Activated T-cell treated with anti-CD3 and anti-CD28 coated beads, Interleukin-2, amount 50 U/mL, for 1 hour (primary cell): Measurements from ENCODE around the gene DIDO1.
"Not testable (repeated sequence)": the region's sequence is repeated elsewhere in the genome, so short reads cannot be mapped to it uniquely, and the experiment has no call there.

Experiments used
- DNase-seq: peaks from one replicate; pipeline ENCODE4 v3.0.0-alpha.2; 2020

The DIDO1 gene

DNA sequence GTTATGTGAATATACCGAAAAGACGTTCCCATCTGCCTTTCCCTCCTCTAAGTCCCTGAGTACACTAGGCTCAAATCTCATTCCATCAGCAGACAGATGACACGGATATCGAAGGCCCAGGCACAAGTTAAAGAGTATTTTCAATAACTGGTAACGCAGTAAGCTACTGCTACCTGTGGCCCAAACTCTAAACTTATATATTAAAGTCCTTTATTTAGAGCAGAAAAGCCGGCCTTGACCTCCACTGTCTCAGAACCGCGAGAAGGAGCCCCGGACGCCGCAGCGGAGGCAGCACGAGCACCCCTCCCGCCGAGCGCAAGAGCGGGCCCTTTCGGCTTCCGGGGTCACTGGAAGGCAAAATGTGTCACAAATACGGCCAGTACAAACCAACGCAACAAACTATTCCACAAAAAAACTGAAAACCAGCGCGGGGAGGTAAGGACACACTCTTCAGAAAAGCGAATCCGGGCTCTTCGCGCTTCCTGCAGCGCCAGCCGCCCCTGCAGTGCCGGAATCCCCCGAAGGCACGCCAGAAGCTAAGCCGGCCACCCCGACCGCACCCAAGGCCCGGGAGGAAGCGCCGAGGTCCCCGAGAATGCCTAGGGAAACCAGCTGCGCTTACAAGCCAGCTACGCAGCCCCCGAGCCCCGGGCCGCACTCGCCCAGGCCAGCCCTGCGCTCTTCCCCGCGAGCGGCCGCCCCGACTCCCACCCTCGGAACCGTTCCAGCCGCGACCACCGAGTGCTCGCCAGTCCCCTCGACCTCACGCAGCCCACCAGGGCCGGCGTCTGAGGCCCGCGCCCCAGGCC is 681 bp downstream of the DIDO1 start:
- peak; percentile 57 for DNase-seq

DNA sequence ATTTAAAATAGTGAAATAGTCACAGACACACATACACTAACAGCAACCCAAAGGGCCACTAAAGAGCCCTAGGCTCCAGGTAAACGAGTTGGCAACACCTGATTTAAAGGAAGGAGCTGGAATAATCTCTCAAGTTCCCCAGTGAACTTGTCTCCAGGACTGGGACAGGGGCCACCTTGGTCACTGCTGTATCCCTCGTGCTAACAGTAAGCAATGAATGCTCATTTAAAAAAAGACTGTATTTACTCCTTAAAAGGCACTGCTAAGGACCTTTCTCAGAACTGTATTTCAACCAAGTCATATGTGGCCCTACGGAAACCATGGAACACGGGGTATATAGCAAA is 1.3 kb downstream of the DIDO1 start:
- DNase-seq, result no peak

DNA sequence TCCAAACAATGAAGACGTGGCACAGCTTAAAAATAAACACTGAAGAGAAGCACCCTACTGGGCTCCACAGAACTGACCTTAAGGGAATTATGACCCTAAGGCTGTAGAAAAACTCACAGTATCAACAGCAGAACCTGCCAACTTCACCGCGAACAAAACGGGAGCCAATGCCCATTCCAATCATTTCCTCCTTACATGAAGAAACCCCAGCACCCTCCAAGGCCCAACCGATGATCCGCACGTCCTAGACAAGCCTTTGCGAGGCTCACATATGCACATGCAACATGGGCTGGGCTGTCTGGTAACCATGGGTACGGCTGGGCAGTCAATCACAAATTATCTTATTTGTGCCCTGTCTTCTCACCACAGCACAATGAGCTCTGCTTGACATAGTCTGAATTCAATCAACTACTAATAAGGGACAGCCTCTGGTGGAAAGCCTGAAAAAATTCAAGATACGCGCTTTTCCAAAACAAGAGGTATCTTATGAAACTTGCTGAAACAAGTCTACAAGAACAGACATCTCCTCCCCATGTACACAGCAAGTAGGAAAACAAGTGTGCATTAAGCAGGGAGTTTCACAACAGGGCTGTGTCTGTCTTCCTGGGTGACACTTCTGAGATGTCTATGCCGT is 1.7 kb downstream of the DIDO1 start:
- peak; percentile 39 for DNase-seq

DNA sequence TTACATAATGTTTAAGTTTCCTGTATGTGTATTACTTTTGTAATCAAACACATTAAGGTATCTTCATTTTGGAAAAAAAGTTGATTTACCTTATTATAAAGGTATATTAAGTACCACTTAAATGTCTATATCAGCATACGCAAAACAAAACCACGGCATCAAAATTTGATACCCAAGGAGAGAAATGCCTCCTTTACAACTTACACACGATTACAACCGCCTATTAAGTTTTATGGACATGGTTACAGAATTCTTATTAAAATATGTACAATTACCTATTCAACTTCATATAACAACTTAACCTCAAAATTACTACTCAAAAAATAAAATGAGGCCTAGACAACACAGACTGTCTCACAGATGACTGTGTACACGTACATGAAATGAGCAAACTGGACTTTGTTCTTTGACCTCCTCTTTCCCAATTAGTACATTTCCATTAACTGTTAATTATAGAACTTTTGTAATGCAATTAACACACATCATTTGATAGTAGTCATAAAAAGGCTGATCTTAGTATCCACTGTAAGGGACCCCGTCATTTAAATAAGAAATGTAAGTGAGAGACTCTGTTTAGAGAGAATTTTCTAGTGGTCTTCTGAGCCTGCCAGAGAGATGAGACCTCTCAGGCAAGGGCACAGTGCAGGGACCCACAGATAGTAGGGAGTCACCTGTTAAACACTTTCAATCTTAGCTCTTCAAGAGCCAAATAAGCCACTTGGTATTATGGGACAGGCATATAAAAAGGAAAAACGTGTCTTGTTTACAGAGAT is 2.5 kb downstream of the DIDO1 start:
- no peak for DNase-seq

DNA sequence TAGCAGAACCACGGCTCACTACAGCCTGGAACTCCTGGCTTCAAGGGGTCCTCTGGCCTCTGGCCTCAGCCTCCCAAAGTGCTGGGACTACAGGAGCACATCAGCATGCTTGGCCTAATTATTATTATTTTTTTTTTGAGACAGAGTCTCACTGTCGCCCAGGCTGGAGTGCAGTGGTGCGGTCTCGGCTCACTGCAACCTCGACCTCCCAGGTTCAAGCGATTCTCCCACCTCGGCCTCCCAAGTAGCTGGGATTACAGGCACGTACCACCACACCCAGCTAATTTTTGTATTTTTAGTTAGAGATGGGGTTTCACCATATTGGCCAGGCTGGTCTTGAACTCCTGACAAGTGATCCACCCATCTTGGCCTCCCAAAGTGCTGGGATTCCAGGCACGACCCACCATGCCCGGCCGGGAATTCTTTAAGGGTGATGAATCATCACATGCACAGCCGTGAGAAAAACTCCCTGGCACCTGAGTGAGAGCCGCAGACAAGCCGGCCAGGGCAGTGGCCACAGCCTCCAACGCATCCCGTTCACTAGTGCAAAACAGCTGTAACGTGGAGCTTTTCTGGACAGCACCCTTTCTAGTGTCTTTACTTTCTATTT is 3.1 kb downstream of the DIDO1 start:
- not testable (repeated sequence) for DNase-seq

DNA sequence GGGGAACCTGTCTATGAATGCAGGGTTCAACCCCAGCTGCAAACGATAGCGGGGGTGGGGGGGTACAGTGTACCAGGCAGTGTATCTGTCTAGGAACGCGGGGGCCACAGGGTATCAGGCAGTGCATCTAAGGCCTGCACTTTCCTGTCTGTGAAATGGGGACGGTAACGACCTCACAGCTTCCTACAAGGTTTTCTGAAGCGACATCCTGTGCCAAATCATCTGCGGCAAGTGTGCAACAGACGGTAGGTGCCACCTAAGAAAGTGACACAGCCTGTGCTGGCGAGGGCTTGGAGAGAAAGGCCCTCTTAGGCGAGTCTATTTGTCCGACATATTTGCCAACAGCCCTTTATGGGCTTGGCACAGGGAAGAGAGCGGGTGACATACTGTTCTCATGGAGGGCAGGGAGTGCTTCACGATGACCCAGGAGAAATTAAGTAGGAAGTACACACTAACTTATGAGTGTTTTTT is 3.8 kb downstream of the DIDO1 start:
- peak; percentile 48 for DNase-seq

DNA sequence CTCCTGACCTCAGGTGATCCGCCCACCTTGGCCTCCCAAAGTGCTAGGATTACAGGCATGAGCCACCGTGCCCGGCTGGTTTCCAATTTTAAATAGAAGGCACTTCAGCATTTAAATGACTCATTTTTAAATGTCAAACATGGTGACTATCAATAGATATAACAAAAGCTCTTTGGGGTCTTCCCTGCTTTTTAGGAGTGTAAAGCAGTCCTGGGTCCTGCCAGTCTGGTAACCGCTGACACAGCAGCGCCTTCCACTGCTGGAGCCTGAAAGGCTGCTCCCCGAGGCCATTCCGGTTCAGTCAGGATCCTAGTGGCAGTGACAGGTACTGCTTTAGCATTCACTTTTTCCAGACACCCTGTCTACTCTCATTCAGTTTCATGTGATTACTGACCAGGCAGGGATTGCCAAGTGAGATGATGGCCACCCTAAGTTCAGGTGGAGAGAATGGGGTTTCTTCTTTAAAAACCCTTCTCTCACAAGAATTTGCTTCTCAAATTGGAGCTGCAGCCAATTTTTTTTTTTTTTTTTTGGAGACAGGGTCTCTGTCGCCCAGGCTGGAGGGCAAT is 5.1 kb downstream of the DIDO1 start:
- DNase-seq, result peak; percentile 66

DNA sequence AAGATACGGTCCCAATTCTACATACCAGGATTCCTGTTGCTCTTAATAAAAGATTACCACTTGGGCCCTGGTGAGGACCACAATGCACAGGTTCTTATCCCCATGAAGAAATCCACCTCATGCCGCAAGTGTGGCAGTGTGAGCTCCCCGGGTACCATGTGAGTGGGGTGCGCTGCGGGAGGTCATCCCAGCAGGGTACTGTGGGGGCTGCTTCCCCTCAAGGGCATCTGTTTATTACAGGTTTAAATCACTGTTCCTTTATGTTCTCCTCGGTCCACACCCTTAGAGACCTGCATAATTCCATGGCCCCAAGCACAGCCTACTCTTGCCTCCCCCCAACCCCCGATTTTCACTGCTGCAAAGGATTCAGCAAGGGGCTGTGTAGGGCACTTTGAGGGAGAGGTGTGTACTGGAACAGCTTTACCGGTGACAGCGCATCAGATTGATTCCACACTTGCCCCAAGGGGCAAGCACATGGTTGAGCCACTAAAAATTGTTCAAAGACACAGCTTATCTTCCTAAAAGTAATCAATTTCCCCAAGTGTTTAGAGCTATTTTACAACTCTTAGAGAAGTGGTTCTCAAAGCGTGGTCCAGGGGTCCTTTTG is 6.2 kb downstream of the DIDO1 start:
- DNase-seq, result no peak

DNA sequence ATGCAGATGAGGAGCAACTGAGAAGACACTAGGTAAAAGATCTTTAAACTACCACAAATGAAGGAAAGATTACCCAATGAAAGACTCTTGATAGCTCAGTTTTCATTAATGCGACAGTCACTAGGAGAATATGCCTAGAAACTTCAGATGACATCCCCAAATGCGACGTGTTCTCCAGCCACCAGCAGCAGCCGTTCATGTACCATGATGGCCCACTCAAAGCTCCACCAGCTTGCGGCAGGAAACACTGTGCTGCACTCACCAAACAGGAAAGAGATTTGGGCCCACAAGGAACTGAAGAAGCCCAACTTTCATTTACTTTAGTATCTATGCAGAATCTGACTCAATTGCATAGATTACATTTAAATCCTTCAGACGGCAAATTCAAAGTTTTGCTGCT is 7.5 kb downstream of the DIDO1 start:
- DNase-seq, result peak; percentile 53

DNA sequence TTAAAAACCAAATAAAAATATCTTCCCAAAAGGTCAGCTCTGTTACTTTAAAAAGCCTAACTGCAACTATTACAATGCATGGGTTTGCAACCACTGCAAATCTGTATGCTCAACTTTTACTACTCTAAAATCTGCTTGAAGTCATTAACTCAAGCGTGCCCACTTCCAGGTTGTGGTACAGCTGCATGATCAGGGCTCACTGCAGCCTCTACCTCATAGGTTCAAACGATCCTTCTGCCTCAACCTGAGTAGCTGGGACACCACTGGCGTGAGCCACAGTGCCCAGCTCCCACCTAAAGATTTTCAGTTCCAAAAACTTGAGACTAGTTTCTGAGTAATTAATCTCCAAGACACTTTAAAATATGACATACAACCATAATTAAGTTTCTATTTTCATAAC is 8.2 kb downstream of the DIDO1 start:
- peak; percentile 41 for DNase-seq

DNA sequence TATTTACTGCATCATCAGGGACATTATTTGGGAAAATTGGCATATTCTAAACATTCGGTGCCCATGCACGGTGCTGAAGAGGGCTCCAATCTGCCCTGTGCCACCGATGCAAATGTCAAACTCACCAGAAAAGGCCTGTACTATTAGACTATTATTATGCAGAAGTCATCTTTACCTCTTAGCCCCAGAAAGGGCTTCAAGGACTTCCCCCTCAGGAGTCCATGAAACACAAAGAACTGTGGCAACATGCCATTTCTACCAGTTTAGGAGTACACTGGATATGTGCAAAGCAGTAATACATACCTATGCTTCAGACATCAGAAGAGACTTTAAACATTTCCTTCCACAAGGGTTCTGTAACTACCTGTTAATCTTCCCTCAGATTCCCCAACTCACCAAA is 8.6 kb downstream of the DIDO1 start:
- no peak for DNase-seq

DNA sequence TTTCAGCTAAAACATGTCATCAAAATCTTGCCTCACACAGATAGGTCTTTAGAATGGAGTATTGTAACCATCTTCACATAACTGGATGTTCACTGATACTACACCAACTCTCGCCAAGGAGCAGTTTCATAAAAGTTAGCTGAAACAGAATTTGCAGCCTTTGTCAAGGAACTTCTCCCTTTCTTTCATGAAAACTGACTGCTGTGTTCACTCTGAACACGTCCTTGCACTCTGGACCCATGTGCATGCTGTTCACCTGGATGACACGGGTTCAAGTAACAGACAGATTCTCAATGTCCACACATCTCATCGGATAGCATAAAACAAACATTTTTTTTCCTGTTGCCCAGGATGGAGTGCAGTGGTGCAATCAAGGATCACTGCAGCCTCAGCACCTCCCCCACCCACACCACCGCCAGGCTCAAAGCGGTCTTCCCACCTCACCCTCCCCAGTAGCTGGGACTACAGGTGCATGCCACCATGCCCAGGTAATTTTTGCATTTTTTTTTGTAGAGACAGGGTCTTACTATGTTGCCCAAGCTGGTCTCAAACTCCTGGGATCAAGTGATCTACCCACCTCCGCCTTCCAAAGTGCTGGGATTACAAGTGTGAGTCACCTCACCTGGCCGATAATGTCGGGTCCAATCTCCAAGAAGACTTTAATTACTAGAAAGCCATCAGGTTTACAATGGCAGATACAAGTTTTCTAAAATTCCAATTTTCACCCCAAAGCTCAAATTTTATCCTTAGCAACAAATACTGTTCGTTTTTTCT is 9.4 kb downstream of the DIDO1 start:
- no peak for DNase-seq

DNA sequence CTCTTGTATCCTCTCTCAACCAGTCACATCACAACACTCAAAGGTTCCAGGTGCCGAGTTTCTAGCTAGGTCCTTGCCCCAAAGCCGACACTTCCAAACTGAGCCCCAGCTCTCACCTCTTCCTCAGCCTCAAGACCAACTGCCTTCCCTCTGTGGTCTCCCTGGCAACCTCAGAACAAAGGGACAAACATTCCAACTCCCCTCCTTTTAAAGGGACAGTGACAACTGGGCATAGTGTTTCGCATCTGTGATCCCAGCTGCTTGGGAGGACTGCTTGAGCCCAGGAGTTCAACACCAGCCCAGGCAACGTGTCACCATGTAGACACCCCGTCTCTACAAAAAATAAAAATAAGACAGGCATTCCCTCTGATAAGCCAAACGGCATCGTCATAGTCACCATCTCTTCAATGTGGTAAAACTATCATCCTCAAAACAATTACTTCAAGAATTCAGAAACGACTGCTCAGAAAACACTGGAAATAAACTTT is 11.3 kb downstream of the DIDO1 start:
- DNase-seq, result no peak

DNA sequence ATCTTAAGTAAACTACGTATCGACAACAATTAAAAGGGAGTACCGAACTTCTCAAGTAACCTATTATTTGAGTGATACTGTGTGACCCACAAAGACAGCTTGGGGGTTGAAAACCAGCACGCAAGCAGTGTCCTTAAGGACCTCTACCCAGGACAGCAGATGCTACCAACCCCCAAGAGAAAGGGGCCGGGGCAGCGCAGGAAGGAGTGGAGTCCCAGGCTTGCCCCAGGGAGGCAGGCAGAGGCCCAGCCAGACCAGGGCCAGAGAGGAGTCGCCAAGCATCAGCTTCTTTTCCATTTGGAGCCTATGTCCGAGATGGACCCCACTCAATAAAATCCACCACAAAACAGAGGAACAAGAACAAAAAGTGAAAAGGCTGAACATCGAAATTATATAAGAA is 11.9 kb downstream of the DIDO1 start:
- DNase-seq, result no peak

DNA sequence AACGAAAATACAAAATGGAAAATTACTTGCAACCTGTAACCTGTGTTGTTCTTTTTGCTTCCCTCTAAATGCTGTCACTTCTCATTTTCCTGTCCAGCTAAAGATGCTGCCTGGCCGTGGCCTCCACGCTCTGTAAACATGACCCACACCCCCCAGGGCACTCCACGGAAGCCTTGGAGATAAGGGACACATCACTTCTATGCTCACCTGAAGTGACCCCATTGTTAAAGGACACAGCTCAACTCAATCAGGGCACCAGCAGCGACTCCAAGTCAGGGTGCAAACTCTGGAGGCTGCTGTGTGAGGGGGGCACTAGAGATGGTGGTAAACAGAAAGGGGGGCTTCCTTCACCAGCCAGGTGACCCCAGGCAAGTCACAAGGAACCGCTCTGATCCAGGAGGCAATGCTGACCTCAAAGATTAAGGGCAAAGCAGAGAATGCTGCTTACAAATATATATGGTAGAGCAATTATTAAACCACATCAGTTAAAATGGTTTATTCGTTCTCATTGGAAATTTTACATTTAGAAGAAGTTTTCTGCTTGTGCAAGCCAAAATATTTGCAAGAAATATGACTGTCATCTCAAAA is 13.2 kb downstream of the DIDO1 start:
- DNase-seq, result no peak

DNA sequence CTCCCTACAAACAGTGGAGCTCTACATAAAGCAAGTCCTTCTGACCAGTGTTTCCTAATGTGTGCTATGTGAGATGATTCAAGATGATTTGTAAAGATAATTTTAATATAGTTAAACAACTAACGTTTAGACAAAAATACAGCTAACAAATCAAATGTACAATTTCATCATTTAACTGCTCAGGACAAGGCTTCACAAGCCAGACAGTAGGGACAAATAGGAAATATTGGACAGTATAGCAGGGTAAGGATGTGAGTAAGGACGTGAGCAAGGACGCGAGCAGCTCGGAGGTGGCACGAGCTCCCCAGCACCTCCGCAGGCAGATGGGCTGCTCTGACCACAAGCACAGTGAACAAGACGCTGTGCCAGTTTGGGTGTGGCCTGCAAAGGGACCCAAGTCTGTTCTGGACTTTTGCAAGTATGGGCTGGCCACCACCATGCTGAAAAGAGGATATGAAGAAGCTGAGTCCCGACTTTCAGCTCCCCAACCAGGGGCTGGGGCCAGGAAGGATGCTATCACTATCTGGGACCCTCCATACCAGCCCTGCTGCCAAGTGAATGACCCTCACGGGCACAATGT is 14.5 kb downstream of the DIDO1 start:
- DNase-seq, result no peak

DNA sequence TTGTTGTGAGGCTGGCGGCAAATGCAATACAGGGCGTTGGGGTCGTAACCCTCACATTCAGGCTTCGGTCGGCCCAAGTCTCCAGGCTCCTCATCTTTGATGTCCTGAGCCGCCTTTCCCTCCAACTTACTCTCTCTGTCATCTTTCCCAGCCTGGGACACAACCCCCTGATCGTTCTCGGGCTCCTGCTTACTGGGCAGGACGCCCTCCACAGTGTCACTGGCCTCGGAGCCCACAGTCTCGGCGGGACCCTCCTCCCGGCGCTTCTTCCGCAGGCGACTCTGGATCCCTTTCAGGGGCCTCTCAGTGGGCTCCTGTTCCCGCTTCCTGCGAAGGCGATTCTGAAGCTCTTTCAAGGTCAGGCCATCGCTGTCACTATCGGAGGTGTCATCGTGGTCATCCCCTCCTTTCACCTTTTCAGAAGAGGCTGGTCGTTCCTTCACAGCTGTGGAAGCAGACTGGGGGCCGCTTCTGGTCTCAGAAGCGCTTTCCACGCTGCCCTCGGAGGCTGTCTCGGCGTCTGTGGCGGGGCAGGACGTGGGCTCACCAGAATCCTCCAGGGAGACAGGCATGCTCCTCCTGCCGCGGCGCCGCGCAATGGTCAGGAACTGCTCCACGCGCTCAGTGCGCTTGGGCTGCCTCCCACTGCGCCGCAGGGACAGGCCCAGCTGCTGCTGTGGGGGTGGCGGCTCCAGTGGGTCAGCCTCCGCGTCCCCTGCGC is 15.4 kb downstream of the DIDO1 start:
- DNase-seq, result no peak

DNA sequence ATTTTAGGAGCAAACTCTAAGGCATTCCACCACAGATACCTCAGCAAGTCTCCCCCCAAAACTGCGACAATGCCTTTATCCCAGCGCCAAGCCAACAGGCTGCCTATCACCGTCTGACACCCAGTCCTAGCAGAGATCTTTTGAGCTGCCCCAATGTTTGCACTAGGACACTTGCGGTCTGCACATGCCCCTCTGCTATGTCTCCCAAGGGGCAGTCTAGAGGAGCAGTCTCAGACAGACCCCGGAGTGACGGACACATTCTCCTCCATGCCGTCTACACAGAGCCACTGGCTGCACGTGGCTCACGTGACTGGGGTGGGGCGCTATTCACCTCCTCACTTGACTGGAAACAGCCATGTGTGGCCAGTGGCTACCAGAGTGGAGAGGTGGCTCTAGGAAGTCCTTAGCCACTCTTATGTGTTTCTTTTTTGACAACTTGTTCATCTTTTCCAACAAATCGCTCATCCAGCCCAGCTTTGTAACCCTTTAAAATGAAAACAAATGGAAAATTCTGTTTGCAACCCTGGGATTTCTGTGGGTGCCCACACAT is 16.0 kb downstream of the DIDO1 start:
- no peak for DNase-seq

DNA sequence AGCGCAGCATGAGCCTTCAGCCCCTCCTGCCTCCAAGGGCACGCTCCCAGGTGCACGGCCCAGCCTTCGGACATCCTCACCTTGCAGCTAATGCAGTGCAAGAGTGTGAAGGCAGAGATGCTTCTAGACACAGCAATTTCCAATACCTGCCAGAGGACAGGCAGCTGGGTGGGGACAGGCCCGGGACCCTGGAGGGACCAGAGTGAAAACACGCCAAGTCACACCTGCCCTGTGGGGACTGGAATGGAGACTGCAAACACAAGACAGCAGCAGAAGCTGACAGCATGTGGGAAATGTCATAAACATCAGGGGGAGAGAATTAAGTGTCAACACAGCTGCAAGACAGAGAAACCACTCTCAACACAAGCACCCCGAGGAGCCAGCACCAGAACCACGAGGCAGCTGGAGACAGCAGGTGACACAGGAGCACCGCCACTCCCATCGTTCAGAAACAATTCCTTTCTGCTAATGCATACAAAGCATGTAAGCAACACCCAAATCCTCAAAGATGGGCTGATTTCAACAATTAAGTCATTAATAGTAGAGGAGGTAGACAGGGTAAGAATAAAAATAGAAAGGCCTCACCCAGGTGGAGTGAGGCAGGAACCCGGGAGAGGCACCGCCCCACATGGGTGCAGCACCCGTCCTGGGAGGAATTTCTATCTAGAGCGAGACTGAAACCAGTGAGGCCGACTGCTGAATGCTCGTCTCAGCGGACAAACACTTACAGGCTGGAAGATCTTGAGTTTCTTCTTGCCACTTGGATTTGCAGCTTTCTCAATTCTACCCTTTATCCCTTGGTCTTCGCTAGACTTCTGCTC is 17.1 kb downstream of the DIDO1 start:
- DNase-seq, result no peak
